Erythroblast (primary cell): Measurements from ENCODE around the gene OR1E2.

Experiments used
- GATA1 ChIP-seq: IDR thresholded peaks from 2 replicates; pipeline ENCODE4 v1.6.1; 2011; ENCODE audit warnings: low read depth, mild to moderate bottlenecking, control low read depth, low read length, moderate library complexity
- POLR2A ChIP-seq: IDR thresholded peaks from 2 replicates; pipeline ENCODE4 v1.6.1; 2011; ENCODE audit warnings: mild to moderate bottlenecking, low read length

GRCh38 chr17:3433741-3434140, at the start of gene OR1E2:
- TF ChIP-seq POLR2A: no peak
- TF ChIP-seq GATA1: no peak
